Choroid plexus epithelial cell (primary cell): ENCODE measurements around the gene ASTN2.

Source experiments
- DNase-seq: peaks from one replicate; pipeline ENCODE4 v3.0.0-alpha.2; 2010; ENCODE audit warnings: low read depth
- H3K4me3 ChIP-seq: 2 replicates; pipeline ENCODE4 v1.5.1; 2011; ENCODE audit warnings: low read depth, mild to moderate bottlenecking, control low read depth, low read length, moderate library complexity
- CTCF ChIP-seq: conservative IDR thresholded peaks from 2 replicates; pipeline ENCODE4 v1.5.1; 2011; ENCODE audit warnings: low read depth, mild to moderate bottlenecking, control low read depth, inconsistent platforms, low read length, moderate library complexity

Gene ASTN2

GRCh38 chr9:116566677-116567488 is 848.0 kb downstream of the ASTN2 start:
- H3K4me3 ChIP-seq = no peak overlapping the region
- no peak for TF ChIP-seq CTCF
- peak; percentile 56 for DNase-seq

GRCh38 chr9:116565986-116566385 is 848.9 kb downstream of the ASTN2 start:
- no peak for TF ChIP-seq CTCF
- no peak overlapping the region for H3K4me3 ChIP-seq
- no peak for DNase-seq

- DNase-seq = no peak
- H3K4me3 ChIP-seq = no peak overlapping the region
- no peak for TF ChIP-seq CTCF
Measured at GRCh38 chr9:116564266-116564793, 850.5 kb downstream of the ASTN2 start.

- DNase-seq = no peak
- no peak overlapping the region for H3K4me3 ChIP-seq
- no peak for TF ChIP-seq CTCF
Measured at GRCh38 chr9:116558818-116559540, 855.9 kb downstream of the ASTN2 start.

- H3K4me3 ChIP-seq = no peak overlapping the region
- DNase-seq = no peak
- no peak for TF ChIP-seq CTCF
Measured at GRCh38 chr9:116558035-116558434, 856.8 kb downstream of the ASTN2 start.

GRCh38 chr9:116555556-116556155 is 859.2 kb downstream of the ASTN2 start:
- no peak for DNase-seq
- H3K4me3 ChIP-seq = no peak overlapping the region
- TF ChIP-seq CTCF = no peak
